ENCODE data around the gene EPHB1.
A peak's percentile ranks its signal among the peaks of the same experiment; 100 is the strongest.

The EPHB1 gene

GRCh38 chr3:135237371-135238143, 442.5 kb downstream of the EPHB1 start:
- no peak for TF ChIP-seq ZFX (IDR thresholded peaks at IDR 0.05)
- H3K27ac ChIP-seq: no peak overlapping the region

- H3K27ac ChIP-seq: no peak overlapping the region
- TF ChIP-seq ZFX (IDR thresholded peaks at IDR 0.05) (no peak), CTCF (conservative IDR thresholded peaks at IDR 0.05) (no peak)
Observed at GRCh38 chr3:135238236-135238830, 443.3 kb downstream of the EPHB1 start.

GRCh38 chr3:135238871-135239614, 444.0 kb downstream of the EPHB1 start:
- TF ChIP-seq CTCF (conservative IDR thresholded peaks at IDR 0.05) (no peak), ZFX (IDR thresholded peaks at IDR 0.05) (no peak)
- no peak overlapping the region for H3K27ac ChIP-seq

- TF ChIP-seq CTCF (conservative IDR thresholded peaks at IDR 0.05) (no peak), ZFX (IDR thresholded peaks at IDR 0.05) (no peak)
- no peak overlapping the region for H3K27ac ChIP-seq
Observed at GRCh38 chr3:135239615-135239884, 444.5 kb downstream of the EPHB1 start.

- TF ChIP-seq CTCF (conservative IDR thresholded peaks at IDR 0.05): peak; percentile 13
- TF ChIP-seq ZFX (IDR thresholded peaks at IDR 0.05): no peak
- H3K27ac ChIP-seq: no peak overlapping the region
Observed at GRCh38 chr3:135240426-135240825, 445.4 kb downstream of the EPHB1 start.

- TF ChIP-seq ZFX (IDR thresholded peaks at IDR 0.05) (no peak), CTCF (conservative IDR thresholded peaks at IDR 0.05) (no peak)
- no peak overlapping the region for H3K27ac ChIP-seq
Observed at GRCh38 chr3:135242285-135242684, 447.2 kb downstream of the EPHB1 start.

- no peak overlapping the region for H3K27ac ChIP-seq
- TF ChIP-seq CTCF (conservative IDR thresholded peaks at IDR 0.05) (no peak), ZFX (IDR thresholded peaks at IDR 0.05) (no peak)
Observed at GRCh38 chr3:135243616-135244015, 448.6 kb downstream of the EPHB1 start.

All from C4-2B (cell line).